Subcutaneous adipose tissue (tissue), 4 donors: ENCODE measurements around the gene MOB3B. TPM values are rescaled to one million over a fixed set of nuclear protein-coding genes. Genes with fewer than 3 reads are reported as not detected.

ENCODE experiments used
- CTCF ChIP-seq: fragments of 450-650 bp; IDR thresholded peaks from one replicate; pipeline ENCODE4 v1.5.1; 2016; ENCODE audit warnings: low read depth, mild to moderate bottlenecking, control low read depth, antibody characterized with exemption, moderate library complexity
- total RNA-seq, 4 donors: library from RNA; depleted of rRNA; stranded (reverse); fragments of >200 nt; gene quantifications; one replicate each; pipeline ENCODE4 v1.1.0, GENCODE V29; 2016

The MOB3B gene
- total RNA-seq, 4 donors from 2014 or later, result 11.9 to 13.4 (median 12.6) TPM

GRCh38 chr9:27487927-27488326 is 41.7 kb downstream of the MOB3B start:
- no peak for TF ChIP-seq CTCF

GRCh38 chr9:27487128-27487640 is 42.4 kb downstream of the MOB3B start:
- no peak for TF ChIP-seq CTCF

GRCh38 chr9:27485158-27485557 is 44.5 kb downstream of the MOB3B start:
- no peak for TF ChIP-seq CTCF

GRCh38 chr9:27483576-27483975 is 46.0 kb downstream of the MOB3B start:
- TF ChIP-seq CTCF, result no peak

- no peak for TF ChIP-seq CTCF
These were observed 46.9 kb downstream of the MOB3B start for GRCh38 chr9:27482709-27483108.

GRCh38 chr9:27478322-27478721 is 51.3 kb downstream of the MOB3B start:
- TF ChIP-seq CTCF, result no peak

GRCh38 chr9:27476870-27477515 is 52.6 kb downstream of the MOB3B start:
- no peak for TF ChIP-seq CTCF
